B cell (primary cell): ENCODE data around the gene PRXL2B. TPM values are rescaled to one million over a fixed set of nuclear protein-coding genes. Genes with fewer than 3 reads are reported as not detected.

Experiments
- ATAC-seq: fragments of 200-7000 bp; cut with Tn5 transposase; one replicate; pipeline ENCODE4 v1.10.0; 2021; ENCODE audit warnings: low read depth, mild to moderate bottlenecking, moderate number of reproducible peaks, moderate library complexity
- CTCF ChIA-PET: fragments of 350-600 bp; sonication (Branson Sonifier 250); formaldehyde crosslinking; loops from one replicate; lab custom pipeline; 2021; ENCODE audit warnings: antibody characterized with exemption, inconsistent platforms; lab: Charles Lee
- POLR2A ChIA-PET: fragments of 350-600 bp; sonication (Branson Sonifier 250); formaldehyde crosslinking; loops from one replicate; lab custom pipeline; 2021; ENCODE audit warnings: antibody characterized with exemption; lab: Charles Lee
- DNase-seq: peaks from one replicate; pipeline ENCODE4 v3.0.0; 2013
- H2AFZ ChIP-seq: 2 replicates; pipeline ENCODE4 v1.6.1; 2012; ENCODE audit warnings: mild to moderate bottlenecking, low read depth, low read length; ENCODE audit not compliant: insufficient read depth, poor library complexity, severe bottlenecking
- H3K27ac ChIP-seq, 2 donors: 1 replicate in 1 of 2; 2 replicates in 1 of 2; pipeline ENCODE4 v1.5.1; 2012 to 2013; ENCODE audit warnings: low read length in 2 of 2, mild to moderate bottlenecking in 2 of 2, moderate library complexity in 1 of 2
- H3K27me3 ChIP-seq, 4 experiments: fragments of 200-600 bp in 1 of 4; sonication (generic) in 1 of 4; replicated peaks in 1 of 4; 1 replicate in 2 of 4; 2 replicates in 2 of 4; pipeline versions ENCODE4 v1.6.1 to v1.7.0; 2013 to 2016; ENCODE audit warnings: low read length in 3 of 4, mild to moderate bottlenecking in 2 of 4, mixed read lengths in 1 of 4, moderate library complexity in 1 of 4; ENCODE audit not compliant: insufficient read depth in 4 of 4, control insufficient read depth in 3 of 4; ENCODE audit errors: control extremely low read depth in 1 of 4
- H3K36me3 ChIP-seq, 2 experiments: replicated peaks in 1 of 2; 1 replicate in 1 of 2; 2 replicates in 1 of 2; pipeline versions ENCODE4 v1.6.1 to v1.7.1; 2013; ENCODE audit warnings: low read length in 1 of 2; ENCODE audit not compliant: insufficient read depth in 2 of 2, control insufficient read depth in 1 of 2; ENCODE audit errors: control extremely low read depth in 1 of 2, extremely low read depth in 1 of 2
- H3K4me1 ChIP-seq, 2 donors: fragments of 200-600 bp in 1 of 2; sonication (generic) in 1 of 2; 1 replicate in 1 of 2; 2 replicates in 1 of 2; pipeline versions ENCODE4 v1.5.1 to v1.6.1; 2013 to 2017; ENCODE audit warnings: low read length in 2 of 2; ENCODE audit not compliant: control insufficient read depth in 2 of 2, insufficient read depth in 2 of 2
- H3K4me2 ChIP-seq: replicated peaks from 2 replicates; pipeline ENCODE3; 2012; ENCODE audit warnings: mild to moderate bottlenecking, low read depth, low read length; ENCODE audit not compliant: poor library complexity, severe bottlenecking
- H3K4me3 ChIP-seq, 5 experiments: fragments of 200-600 bp in 1 of 5; sonication (generic) in 1 of 5; 1 replicate in 3 of 5; 2 replicates in 2 of 5; pipeline versions ENCODE4 v1.5.1 to v1.7.0; 2011 to 2016; ENCODE audit warnings: low read length in 4 of 5, mild to moderate bottlenecking in 4 of 5, low read depth in 2 of 5, control low read depth in 1 of 5, moderate library complexity in 1 of 5; ENCODE audit not compliant: insufficient read depth in 1 of 5; ENCODE audit errors: control extremely low read depth in 1 of 5, extremely low read depth in 1 of 5
- H3K79me2 ChIP-seq: fragments of 200-600 bp; sonication (generic); one replicate; pipeline ENCODE4 v1.6.0; 2016; ENCODE audit warnings: low read length; ENCODE audit not compliant: control insufficient read depth, insufficient read depth
- H3K9ac ChIP-seq: fragments of 200-600 bp; sonication (generic); 2 replicates; pipeline ENCODE4 v1.6.1; 2017; ENCODE audit warnings: mild to moderate bottlenecking, low read length, moderate library complexity
- H3K9me3 ChIP-seq, 3 donors: one replicate each; pipeline versions ENCODE4 v1.6.1 to v1.7.1; 2013; ENCODE audit warnings: low read length in 2 of 3; ENCODE audit not compliant: control insufficient read depth in 2 of 3, insufficient read depth in 1 of 3; ENCODE audit errors: control extremely low read depth in 1 of 3
- H4K20me1 ChIP-seq: 2 replicates; pipeline ENCODE4 v1.6.0; 2012; ENCODE audit warnings: mild to moderate bottlenecking, low read length; ENCODE audit not compliant: insufficient read depth, control insufficient read depth, poor library complexity, severe bottlenecking
- H3K27ac Mint-ChIP-seq: one replicate; pipeline ENCODE4 v1.8.0; 2021; ENCODE audit warnings: mixed read lengths
- H3K27me3 Mint-ChIP-seq: one replicate; pipeline ENCODE4 v1.8.0; 2021; ENCODE audit warnings: mixed read lengths
- H3K4me1 Mint-ChIP-seq: one replicate; pipeline ENCODE4 v1.8.0; 2021; ENCODE audit warnings: mixed read lengths
- H3K4me3 Mint-ChIP-seq: one replicate; pipeline ENCODE4 v1.8.0; 2021; ENCODE audit warnings: mixed read lengths
- H3K9me3 Mint-ChIP-seq: one replicate; pipeline ENCODE4 v1.8.0; 2022; ENCODE audit warnings: mixed read lengths; ENCODE audit not compliant: insufficient read depth
- CTCF ChIP-seq: fragments of 200-600 bp; IDR thresholded peaks from one replicate; pipeline ENCODE4 v1.8.0; 2022; ENCODE audit warnings: antibody characterized with exemption, mild to moderate bottlenecking
- EZH2 ChIP-seq: IDR thresholded peaks from 2 replicates; pipeline ENCODE4 v1.6.1; 2012; ENCODE audit warnings: borderline replicate concordance, low read depth, mild to moderate bottlenecking, moderate library complexity, low read length; ENCODE audit not compliant: insufficient read depth, poor library complexity, severe bottlenecking
- WGBS: methylation state at CpG from one replicate; pipeline ENCODE4 v1.1.5; 2013; ENCODE audit warnings: missing lambda C conversion rate; ENCODE audit not compliant: insufficient coverage; 5-methylcytosine and 5-hydroxymethylcytosine counted together
- intact Hi-C: fragments of 100-400 bp; cut with micrococcal nuclease; formaldehyde crosslinking; loops from one replicate; pipeline ENCODE4 v1.10.0; 2022
- polyA plus RNA-seq: library from polyadenylated mRNA; depleted of rRNA; stranded (reverse); fragments of >200 nt; gene quantifications from 2 replicates; pipeline ENCODE4 v1.2.3, GENCODE V29; 2012
- total RNA-seq, 2 donors: library from RNA; stranded (reverse); fragments of 120-200 nt in 1 of 2; gene quantifications; 1 replicate in 1 of 2; 2 replicates in 1 of 2; pipeline versions ENCODE4 v1.2.3 to v1.2.4, GENCODE V29; 2013 to 2022

Gene PRXL2B
- total and polyA plus RNA-seq, 2 donors (not counting 1 experiment from before 2014, with no cell fraction given), result 13.0 to 27.0 TPM

GRCh38 chr1:2609319-2610035, 22.9 kb downstream of the PRXL2B start:
- H3K4me3 ChIP-seq, result no peak overlapping the region
- Mint-ChIP-seq H3K4me3 (no peak overlapping the region), H3K4me1 (no peaks in the 10 kb centered on the region), H3K27ac (no peak overlapping the region), H3K27me3 (peaks cover 20% of the 10 kb centered on the region), H3K9me3 (peaks cover 11% of the 10 kb centered on the region)
- no peaks in the 10 kb centered on the region for H4K20me1 ChIP-seq
- no peaks in the 10 kb centered on the region for H3K36me3 ChIP-seq
- H3K9me3 ChIP-seq, result peaks cover 2 to 16% (median 7%) of the 10 kb centered on the region in 3 donors
- H3K4me2 ChIP-seq, result no peak overlapping the region
- no peak overlapping the region for H3K9ac ChIP-seq
- POLR2A ChIA-PET, result interaction anchor here (0.6 kb wide), 1 partner anchor 24 kb away, joined by 3 read pairs; no protein-coding TSS in a partner anchor
- H2AFZ ChIP-seq, result no peak overlapping the region
- CTCF ChIA-PET, result no interaction called here
- 91% methylated on average over 34 of the region's 34 CpGs for WGBS
- H3K4me1 ChIP-seq, result no peaks in the 10 kb centered on the region
- ATAC-seq, result no peak
- DNase-seq, result no peak
- H3K27ac ChIP-seq, result no peak overlapping the region
- intact Hi-C loops, result no loop called here
- TF ChIP-seq EZH2 (no peak), CTCF (no peak)
- no peaks in the 10 kb centered on the region for H3K79me2 ChIP-seq
- peaks cover 0 to 22% (median 3%) of the 10 kb centered on the region in 4 experiments for H3K27me3 ChIP-seq
